HPDE6-E6E7 (cell line): ENCODE data around the gene SERPINA10.
"Not testable (repeated sequence)": the region's sequence is repeated elsewhere in the genome, so short reads cannot be mapped to it uniquely, and the experiment has no call there.

Source experiments
- DNase-seq: peaks from one replicate; pipeline ENCODE4 v3.0.0; 2011; ENCODE audit warnings: missing footprints; ENCODE audit errors: extremely low spot score

The SERPINA10 gene

GRCh38 chr14:94284221-94284620, 8.8 kb downstream of the SERPINA10 start:
- DNase-seq, result no peak

DNA sequence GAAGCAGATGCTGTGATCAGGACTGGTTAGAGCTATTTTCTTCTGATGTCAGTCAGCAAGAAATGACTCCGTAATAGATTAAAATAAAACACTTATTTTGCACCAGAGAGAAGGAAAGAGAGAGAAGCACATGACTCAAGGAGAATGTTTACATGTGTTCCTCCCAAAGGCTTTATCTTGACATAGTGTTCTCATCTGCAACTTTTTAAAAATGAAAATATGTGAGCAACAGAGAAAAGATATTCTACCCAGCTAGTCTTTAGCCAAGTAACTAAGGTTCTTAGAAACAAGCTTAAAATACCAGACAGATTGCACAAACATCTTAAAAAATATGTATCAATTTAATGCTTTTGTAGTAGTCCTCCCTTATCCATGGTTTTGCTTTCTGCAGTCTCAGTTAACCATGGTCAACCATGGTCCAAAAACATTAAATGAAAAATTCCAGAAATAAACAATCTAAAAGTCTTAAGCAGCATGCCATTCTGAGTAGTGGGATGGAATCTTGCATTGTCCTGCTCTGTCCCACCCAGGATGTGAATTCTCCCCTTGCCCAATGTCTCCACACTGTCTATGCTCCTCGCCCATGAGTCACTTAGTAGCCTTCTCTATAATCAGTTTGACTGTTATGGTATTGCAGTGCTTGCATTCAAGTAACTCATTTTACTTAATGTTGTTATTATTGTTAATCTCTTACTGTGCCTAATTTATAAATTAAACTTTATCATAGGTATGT, 9.9 kb downstream of the SERPINA10 start:
- DNase-seq, result no peak

- no peak for DNase-seq
Measured at GRCh38 chr14:94278731-94279130, 14.3 kb downstream of the SERPINA10 start.

DNA sequence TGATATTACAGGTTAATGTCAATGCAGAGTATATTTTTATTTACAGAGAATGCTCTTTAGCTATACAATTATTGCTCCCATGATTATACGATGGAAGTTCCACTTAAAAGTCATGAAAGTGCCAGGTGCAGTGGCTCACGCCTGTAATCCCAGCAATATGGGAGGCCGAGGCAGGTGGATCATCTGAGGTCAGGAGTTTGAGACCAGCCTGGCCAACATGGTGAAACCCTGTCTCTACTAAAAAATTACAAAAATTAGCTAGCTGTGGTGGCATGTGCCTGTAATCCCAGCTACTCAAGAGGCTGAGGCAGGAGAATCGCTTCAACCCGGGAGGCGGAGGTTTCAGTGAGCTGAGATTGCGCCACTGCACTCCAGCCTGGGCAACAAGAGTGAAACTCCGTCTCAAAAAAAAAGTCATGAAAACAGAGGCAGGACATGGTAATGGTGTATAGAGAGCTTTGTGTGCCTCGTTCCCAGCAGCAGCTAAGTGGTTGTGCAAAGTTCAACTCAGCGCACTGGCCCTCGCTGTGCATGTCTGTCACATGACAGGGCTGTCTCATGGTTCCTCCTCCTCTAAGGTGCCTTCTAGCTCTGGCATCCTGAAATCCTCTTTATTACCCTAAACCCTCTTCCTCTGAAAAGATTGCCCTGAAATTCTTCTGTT, 16.0 kb downstream of the SERPINA10 start:
- DNase-seq, result not testable (repeated sequence)

GRCh38 chr14:94269156-94269555, 23.9 kb downstream of the SERPINA10 start:
- no peak for DNase-seq

DNA sequence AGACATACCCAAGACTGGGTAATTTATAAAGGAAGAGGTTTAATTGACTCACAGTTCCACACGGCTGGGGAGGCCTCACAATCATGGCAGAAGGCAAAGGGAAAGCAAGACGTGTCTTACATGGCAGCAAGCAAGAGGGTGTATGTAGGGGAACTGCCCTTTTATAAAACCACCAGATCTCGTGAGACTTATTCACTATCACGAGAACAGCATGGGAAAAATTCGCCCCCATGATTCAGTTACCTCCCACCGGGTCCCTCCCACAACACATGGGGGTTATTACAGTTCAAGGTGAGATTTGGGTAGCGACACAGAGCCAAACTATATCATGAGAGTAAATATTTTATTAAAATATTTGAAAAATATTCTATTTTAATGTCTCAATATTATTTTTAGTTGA, 24.5 kb downstream of the SERPINA10 start:
- DNase-seq, result not testable (repeated sequence)

GRCh38 chr14:94267352-94267751, 25.7 kb downstream of the SERPINA10 start:
- no peak for DNase-seq

DNA sequence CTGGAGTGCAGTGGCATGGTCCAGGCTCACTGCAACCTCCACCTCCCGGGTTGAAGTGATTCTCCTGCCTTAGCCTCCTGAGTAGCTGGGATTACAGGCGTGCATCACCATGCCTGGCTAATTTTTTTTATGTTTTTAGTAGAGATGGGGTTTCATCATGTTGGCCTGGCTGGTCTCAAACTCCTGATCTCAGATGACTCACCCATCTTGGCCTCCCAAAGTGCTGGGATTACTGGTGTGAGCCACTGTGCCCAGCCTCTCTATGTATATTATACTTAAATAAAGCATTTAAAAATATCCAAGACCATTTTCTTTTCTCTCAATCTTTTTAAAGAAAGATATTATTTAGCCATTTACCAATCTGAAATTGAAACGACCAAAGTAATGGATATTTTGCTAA, 28.9 kb downstream of the SERPINA10 start:
- DNase-seq, result not testable (repeated sequence)

DNA sequence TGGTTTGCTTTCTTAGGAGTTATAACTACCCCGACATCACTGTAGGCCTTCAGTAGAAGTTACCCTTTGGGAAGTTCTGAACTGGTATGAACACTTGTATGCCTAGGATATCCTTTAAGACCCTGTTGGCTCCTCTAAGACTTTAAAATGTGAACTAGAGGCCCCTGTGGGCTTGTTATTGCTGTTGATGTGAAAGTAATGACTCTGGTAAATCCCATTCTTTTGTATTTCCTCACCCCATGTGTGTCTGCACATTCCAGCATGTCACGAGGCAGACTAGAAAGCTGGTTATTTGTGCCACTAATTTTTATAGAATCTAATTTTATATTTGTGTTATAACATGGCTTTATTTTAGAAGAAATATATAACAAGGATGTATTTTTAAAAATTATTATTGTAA, 48.9 kb downstream of the SERPINA10 start:
- DNase-seq, result no peak

- DNase-seq, result no peak
Measured at GRCh38 chr14:94239406-94239805, 53.7 kb downstream of the SERPINA10 start.

DNA sequence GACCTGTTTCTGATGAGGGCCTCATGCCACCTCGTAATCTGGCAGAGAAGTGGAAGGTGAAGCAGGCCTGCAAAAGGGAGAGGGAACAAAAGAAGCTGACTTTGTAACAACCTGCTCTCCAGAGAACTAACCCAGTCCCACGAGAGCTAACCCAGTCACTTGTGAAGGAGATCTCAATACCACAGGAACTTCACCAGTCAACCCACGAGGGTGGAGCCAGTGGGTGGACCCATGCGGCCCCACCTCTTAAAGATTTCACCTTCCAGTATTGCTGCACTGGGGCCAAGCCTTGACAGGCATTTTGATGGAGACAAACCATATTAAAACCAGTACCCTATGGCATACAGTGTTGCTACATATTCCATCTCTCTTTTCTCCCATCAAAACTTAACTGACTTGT, 55.1 kb downstream of the SERPINA10 start:
- no peak for DNase-seq

DNA sequence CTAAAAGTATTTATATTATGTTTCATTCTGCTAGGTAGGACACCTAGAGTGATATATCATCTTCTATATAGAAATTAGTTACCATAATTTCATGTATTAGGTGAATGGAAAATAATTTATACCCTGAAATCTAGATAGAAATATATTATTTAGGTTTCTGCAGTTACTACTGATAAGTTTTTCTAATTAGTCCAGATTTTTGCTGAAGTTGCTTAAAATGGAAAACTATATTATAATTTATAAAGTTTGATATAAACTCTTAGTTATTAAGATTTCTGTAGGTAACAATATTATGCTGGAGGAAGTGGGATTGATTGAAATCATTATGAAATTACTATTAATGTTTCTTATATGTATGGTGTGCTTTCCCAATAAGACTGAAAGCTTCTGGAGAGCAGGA, 56.0 kb downstream of the SERPINA10 start:
- DNase-seq, result no peak
